Transverse colon (tissue), 4 donors: ENCODE data around the gene DNASE1L2. TPM values are rescaled to one million over a fixed set of nuclear protein-coding genes. Genes with fewer than 3 reads are reported as not detected.

Experiments used
- DNase-seq: peaks from one replicate; pipeline ENCODE4 v3.0.0-alpha.2; 2019
- H3K27ac ChIP-seq, 4 donors: fragments of 200-600 bp; sonication (generic); 2 replicates each; pipeline ENCODE4 v1.5.1; 2016 to 2018; ENCODE audit warnings: inconsistent platforms in 4 of 4
- H3K27me3 ChIP-seq: fragments of 200-600 bp; sonication (generic); 2 replicates; pipeline ENCODE4 v1.5.1; 2017; ENCODE audit warnings: inconsistent platforms
- H3K36me3 ChIP-seq, 4 donors: fragments of 200-600 bp; sonication (generic); 2 replicates each; pipeline ENCODE4 v1.5.1; 2017 to 2019; ENCODE audit warnings: inconsistent platforms in 4 of 4
- H3K4me1 ChIP-seq, 4 donors: fragments of 200-600 bp; sonication (generic); 2 replicates each; pipeline ENCODE4 v1.5.1; 2017 to 2020; ENCODE audit warnings: inconsistent platforms in 4 of 4
- H3K4me3 ChIP-seq, 4 donors: fragments of 200-600 bp; sonication (generic); 1 replicate in 1 of 4; 2 replicates in 3 of 4; pipeline versions ENCODE4 v1.5.1 to v1.6.1; 2017 to 2019; ENCODE audit warnings: inconsistent platforms in 4 of 4
- H3K9me3 ChIP-seq, 2 donors: fragments of 200-600 bp; sonication (generic); 2 replicates each; pipeline ENCODE4 v1.5.1; 2017 to 2019; ENCODE audit warnings: inconsistent platforms in 2 of 2
- CTCF ChIP-seq, 5 experiments: fragments of 200-600 bp in 3 of 5; fragments of 450-650 bp in 2 of 5; sonication (generic) in 3 of 5; IDR thresholded peaks; 1 replicate in 2 of 5; 2 replicates in 3 of 5; pipeline ENCODE4 v1.5.1; 2016 to 2017; ENCODE audit warnings: antibody characterized with exemption in 5 of 5, inconsistent platforms in 3 of 5, mild to moderate bottlenecking in 2 of 5, moderate library complexity in 1 of 5
- EP300 ChIP-seq: sonication (generic); formaldehyde crosslinking; IDR thresholded peaks from one replicate; pipeline ENCODE4 v1.6.1; 2017; ENCODE audit warnings: antibody characterized with exemption, low read depth
- POLR2A ChIP-seq: fragments of 450-650 bp; IDR thresholded peaks from one replicate; pipeline ENCODE4 v1.6.1; 2016; ENCODE audit warnings: antibody characterized with exemption, mild to moderate bottlenecking, moderate library complexity
- POLR2AphosphoS5 ChIP-seq, 3 donors: sonication (generic); formaldehyde crosslinking; IDR thresholded peaks; one replicate each; pipeline ENCODE4 v1.6.1; 2016; ENCODE audit warnings: antibody characterized with exemption in 3 of 3
- WGBS, 2 donors: methylation state at CpG; one replicate each; pipeline ENCODE4 v1.1.5; 2018; ENCODE audit warnings: low coverage in 1 of 2; 5-methylcytosine and 5-hydroxymethylcytosine counted together
- in situ Hi-C, 4 donors: fragments of 200-750 bp; cut with MboI; loops; one replicate each; pipeline versions ENCODE4 v1.15.0 to v1.15.1; 2017; ENCODE audit warnings: low sequenced_read_pairs in 3 of 4, low pct_ligation_motif_present in 1 of 4, low pct_unique_long_range_greater_than_20kb in 1 of 4
- intact Hi-C: fragments of 100-400 bp; cut with DNase I; formaldehyde crosslinking; loops from one replicate; pipeline ENCODE4 v1.15.1; 2023; ENCODE audit warnings: low total_unique reads
- total RNA-seq, 4 donors: library from RNA; depleted of rRNA; stranded (reverse); fragments of >200 nt; gene quantifications; one replicate each; pipeline ENCODE4 v1.1.0, GENCODE V29; 2016

DNASE1L2 gene
- total RNA-seq, 4 donors from 2014 or later: 0.55 to 3.0 (median 0.64) TPM; not detected in 1

- H3K4me1 ChIP-seq: peaks cover 10 to 18% (median 15%) of the 10 kb centered on the region in 4 donors
- TF ChIP-seq EP300: no peak
- TF ChIP-seq POLR2AphosphoS5 (IDR thresholded peaks at IDR 0.05): no peak
- no peak for TF ChIP-seq POLR2A
- no peak for TF ChIP-seq CTCF (IDR thresholded peaks at IDR 0.05)
- H3K27ac ChIP-seq: no peak within 1 kb of the TSS
- intact Hi-C loops (no loop called here), in situ Hi-C loops (loop anchor here in 1 of 4 donors (25.0 kb wide), 1 partner anchor 291 kb away; the partner anchor contains the start of gene TBC1D24)
- peak within 1 kb of the TSS in 3 of 4 donors; percentile 27 to 44 (median 42) for H3K4me3 ChIP-seq
- WGBS, 2 donors: 4% methylated on average over 33 of the region's 129 CpGs; no CpG with 5 or more reads in 1 of the 2 donors
- no peak for DNase-seq
- H3K36me3 ChIP-seq: no peaks in the 10 kb centered on the region
- H3K9me3 ChIP-seq: no peaks in the 10 kb centered on the region
- peaks cover 61% of the 10 kb centered on the region for H3K27me3 ChIP-seq
Observed at GRCh38 chr16:2196162-2196980, 39.9 kb upstream of the DNASE1L2 start, which contains the start of gene CASKIN1. CASKIN1 (minus strand) TSS chr16:2196605; CDS start chr16:2196432, 173 bp downstream.

GRCh38 chr16:2196981-2197511 lies 39.2 kb upstream of the DNASE1L2 start:
- Histone ChIP-seq H3K9me3 (no peaks in the 10 kb centered on the region), H3K36me3 (no peaks in the 10 kb centered on the region), H3K4me3 (no peak overlapping the region), H3K27ac (no peak overlapping the region), H3K27me3 (peaks cover 61% of the 10 kb centered on the region), H3K4me1 (peaks cover 10 to 18% (median 15%) of the 10 kb centered on the region in 4 donors)
- intact Hi-C loops (no loop called here), in situ Hi-C loops (loop anchor here in 1 of 4 donors (25.0 kb wide), 1 partner anchor 290 kb away; the partner anchor contains the start of gene TBC1D24)
- no peak for TF ChIP-seq EP300
- no peak for TF ChIP-seq POLR2A
- no peak for TF ChIP-seq POLR2AphosphoS5 (IDR thresholded peaks at IDR 0.05)
- 31% methylated on average over 26 of the region's 32 CpGs; no CpG with 5 or more reads in 1 of the 2 donors for WGBS, 2 donors
- no peak for DNase-seq

- Histone ChIP-seq H3K4me3 (no peak overlapping the region), H3K36me3 (no peaks in the 10 kb centered on the region), H3K27ac (no peak overlapping the region), H3K9me3 (no peaks in the 10 kb centered on the region), H3K4me1 (peaks cover 10 to 18% (median 15%) of the 10 kb centered on the region in 4 donors), H3K27me3 (peaks cover 61% of the 10 kb centered on the region)
- intact Hi-C loops (no loop called here), in situ Hi-C loops (loop anchor here in 1 of 4 donors (25.0 kb wide), 1 partner anchor 290 kb away; the partner anchor contains the start of gene TBC1D24)
- DNase-seq: no peak
- WGBS, 2 donors: 78% methylated on average over 6 of the region's 6 CpGs; no CpG with 5 or more reads in 1 of the 2 donors
- no peak for TF ChIP-seq POLR2A
- TF ChIP-seq CTCF (IDR thresholded peaks at IDR 0.05): no peak
- no peak for TF ChIP-seq POLR2AphosphoS5 (IDR thresholded peaks at IDR 0.05)
- no peak for TF ChIP-seq EP300
Observed at GRCh38 chr16:2197765-2198164, 38.5 kb upstream of the DNASE1L2 start.

- intact Hi-C loops (no loop called here), in situ Hi-C loops (loop anchor here in 1 of 4 donors (25.0 kb wide), 1 partner anchor 289 kb away; the partner anchor contains the start of gene TBC1D24)
- peaks cover 60% of the 10 kb centered on the region for H3K27me3 ChIP-seq
- DNase-seq: no peak
- 40 to 56% methylated on average over 1 to 4 of the region's 4 CpGs for WGBS, 2 donors
- H3K36me3 ChIP-seq: no peaks in the 10 kb centered on the region
- TF ChIP-seq CTCF (IDR thresholded peaks at IDR 0.05) (no peak), POLR2AphosphoS5 (IDR thresholded peaks at IDR 0.05) (no peak), EP300 (no peak), POLR2A (no peak)
- H3K4me3 ChIP-seq: no peak overlapping the region
- H3K9me3 ChIP-seq: no peaks in the 10 kb centered on the region
- H3K27ac ChIP-seq: no peak overlapping the region
- H3K4me1 ChIP-seq: peaks cover 10 to 18% (median 15%) of the 10 kb centered on the region in 4 donors
Observed at GRCh38 chr16:2198283-2198682, 38.0 kb upstream of the DNASE1L2 start.
